ENCODE results near the gene GGTLC2. TPM values are rescaled to one million over a fixed set of nuclear protein-coding genes. Genes with fewer than 3 reads are reported as not detected.
"Not testable (repeated sequence)": the region's sequence is repeated elsewhere in the genome, so short reads cannot be mapped to it uniquely, and the experiment has no call there.

GGTLC2 gene
- total RNA-seq, 4 donors from 2014 or later, result not detected

- Histone ChIP-seq H3K27ac (no peak overlapping the region), H3K4me1 (peaks cover 3 to 11% (median 6%) of the 10 kb centered on the region in 4 donors), H3K4me3 (no peak overlapping the region), H3K27me3 (no peaks in the 10 kb centered on the region), H3K36me3 (no peaks in the 10 kb centered on the region), H3K9me3 (no peaks in the 10 kb centered on the region)
- intact Hi-C loops (cut with DNase I; ENCODE audit: low total_unique reads), result no loop called here
- in situ Hi-C loops (cut with MboI; ENCODE audit: low pct_ligation_motif_present in 1 of 4, low pct_unique_long_range_greater_than_20kb in 1 of 4, low sequenced_read_pairs in 3 of 4), result no loop called here
- TF ChIP-seq POLR2AphosphoS5 (IDR thresholded peaks at IDR 0.05) (no peak), POLR2A (IDR thresholded peaks at IDR 0.05) (no peak), EP300 (IDR thresholded peaks at IDR 0.05; ENCODE audit: low read depth) (no peak)
- TF ChIP-seq, protein P1, sequence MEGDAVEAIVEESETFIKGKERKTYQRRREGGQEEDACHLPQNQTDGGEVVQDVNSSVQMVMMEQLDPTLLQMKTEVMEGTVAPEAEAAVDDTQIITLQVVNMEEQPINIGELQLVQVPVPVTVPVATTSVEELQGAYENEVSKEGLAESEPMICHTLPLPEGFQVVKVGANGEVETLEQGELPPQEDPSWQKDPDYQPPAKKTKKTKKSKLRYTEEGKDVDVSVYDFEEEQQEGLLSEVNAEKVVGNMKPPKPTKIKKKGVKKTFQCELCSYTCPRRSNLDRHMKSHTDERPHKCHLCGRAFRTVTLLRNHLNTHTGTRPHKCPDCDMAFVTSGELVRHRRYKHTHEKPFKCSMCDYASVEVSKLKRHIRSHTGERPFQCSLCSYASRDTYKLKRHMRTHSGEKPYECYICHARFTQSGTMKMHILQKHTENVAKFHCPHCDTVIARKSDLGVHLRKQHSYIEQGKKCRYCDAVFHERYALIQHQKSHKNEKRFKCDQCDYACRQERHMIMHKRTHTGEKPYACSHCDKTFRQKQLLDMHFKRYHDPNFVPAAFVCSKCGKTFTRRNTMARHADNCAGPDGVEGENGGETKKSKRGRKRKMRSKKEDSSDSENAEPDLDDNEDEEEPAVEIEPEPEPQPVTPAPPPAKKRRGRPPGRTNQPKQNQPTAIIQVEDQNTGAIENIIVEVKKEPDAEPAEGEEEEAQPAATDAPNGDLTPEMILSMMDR (IDR thresholded peaks at IDR 0.05), result no peak
- 94% methylated on average over 5 of the region's 5 CpGs; no CpG with 5 or more reads in 1 of the 2 donors for WGBS, 2 donors (ENCODE audit: low coverage in 1 of 2)
- DNase-seq, result no peak
Measured at GRCh38 chr22:22683668-22684361, 39.4 kb downstream of the GGTLC2 start.

GRCh38 chr22:22684580-22685561, 40.5 kb downstream of the GGTLC2 start:
- peak; percentile 58 for DNase-seq
- TF ChIP-seq EP300 (IDR thresholded peaks at IDR 0.05; ENCODE audit: low read depth) (no peak), POLR2AphosphoS5 (IDR thresholded peaks at IDR 0.05) (peak in 1 of 3 donors; percentile 29)
- TF ChIP-seq, protein P1 (IDR thresholded peaks at IDR 0.05), result peak; percentile 14 to 45 (median 36)
- peaks cover 3 to 11% (median 6%) of the 10 kb centered on the region in 4 donors for H3K4me1 ChIP-seq
- peak overlapping the region in 1 of 4 donors; percentile 21 for H3K27ac ChIP-seq
- no peaks in the 10 kb centered on the region for H3K9me3 ChIP-seq
- WGBS, 2 donors (ENCODE audit: low coverage in 1 of 2), result 44% methylated on average over 9 of the region's 9 CpGs; no CpG with 5 or more reads in 1 of the 2 donors
- intact Hi-C loops (cut with DNase I; ENCODE audit: low total_unique reads) (no loop called here), in situ Hi-C loops (cut with MboI; ENCODE audit: low pct_ligation_motif_present in 1 of 4, low pct_unique_long_range_greater_than_20kb in 1 of 4, low sequenced_read_pairs in 3 of 4) (no loop called here)
- H3K36me3 ChIP-seq, result no peaks in the 10 kb centered on the region
- no peak overlapping the region for H3K4me3 ChIP-seq
- no peaks in the 10 kb centered on the region for H3K27me3 ChIP-seq

GRCh38 chr22:22685586-22685985, 41.2 kb downstream of the GGTLC2 start:
- peak overlapping the region in 1 of 4 donors; percentile 21 for H3K27ac ChIP-seq

DNA sequence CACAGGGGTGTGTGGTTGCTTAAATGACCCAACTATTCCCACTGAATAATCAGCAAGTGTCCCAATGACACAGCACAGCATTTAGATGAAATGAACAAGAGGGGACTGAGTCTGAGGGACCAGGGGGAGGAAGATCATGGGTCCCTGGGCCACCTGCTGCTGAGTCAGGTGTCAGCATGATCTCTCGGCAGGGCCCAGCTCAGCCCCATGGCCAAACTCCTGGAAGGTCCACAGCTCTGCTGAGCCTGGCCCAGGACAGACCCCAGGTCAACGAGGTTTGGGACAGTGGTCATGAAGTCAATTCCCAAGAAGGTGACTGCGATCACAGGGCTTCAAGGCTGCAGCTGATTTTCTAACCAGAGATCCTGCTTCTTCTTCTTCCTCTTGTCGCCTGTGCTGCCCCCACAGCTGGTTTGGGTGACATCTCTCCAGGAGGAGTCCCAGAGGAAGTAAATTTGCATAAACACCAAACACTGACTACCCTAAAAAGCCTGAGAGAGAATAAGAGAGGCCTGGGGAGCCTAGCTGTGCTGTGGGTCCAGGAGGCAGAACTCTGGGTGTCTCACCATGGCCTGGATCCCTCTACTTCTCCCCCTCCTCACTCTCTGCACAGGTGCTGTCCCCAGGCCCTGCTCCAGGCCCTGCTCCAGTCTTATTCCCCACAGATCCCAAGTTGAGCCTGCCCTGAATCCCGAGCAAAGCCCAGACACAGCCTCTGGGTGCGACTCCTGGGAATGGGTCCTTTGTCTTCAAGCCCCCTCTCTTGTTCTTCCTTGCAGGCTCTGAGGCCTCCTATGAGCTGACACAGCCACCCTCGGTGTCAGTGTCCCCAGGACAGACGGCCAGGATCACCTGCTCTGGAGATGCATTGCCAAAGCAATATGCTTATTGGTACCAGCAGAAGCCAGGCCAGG, 42.0 kb downstream of the GGTLC2 start:
- in situ Hi-C loops (cut with MboI; ENCODE audit: low pct_ligation_motif_present in 1 of 4, low pct_unique_long_range_greater_than_20kb in 1 of 4, low sequenced_read_pairs in 3 of 4); H3K4me3 ChIP-seq; H3K27me3 ChIP-seq; H3K36me3 ChIP-seq; H3K9me3 ChIP-seq; intact Hi-C loops (cut with DNase I; ENCODE audit: low total_unique reads): not testable (repeated sequence)
- peak; percentile 33 for DNase-seq
- peaks cover 3 to 11% (median 6%) of the 10 kb centered on the region in 4 donors for H3K4me1 ChIP-seq
- 86% methylated on average over 8 of the region's 8 CpGs; no CpG with 5 or more reads in 1 of the 2 donors for WGBS, 2 donors (ENCODE audit: low coverage in 1 of 2)
- peak overlapping the region in 1 of 4 donors; percentile 34 for H3K27ac ChIP-seq

More at GRCh38 chr22:22685586-22685985, 41.2 kb downstream of the GGTLC2 start:
- H3K27me3 ChIP-seq, result no peaks in the 10 kb centered on the region
- in situ Hi-C loops (cut with MboI; ENCODE audit: low pct_ligation_motif_present in 1 of 4, low pct_unique_long_range_greater_than_20kb in 1 of 4, low sequenced_read_pairs in 3 of 4), result no loop called here
- no peaks in the 10 kb centered on the region for H3K36me3 ChIP-seq
- TF ChIP-seq POLR2A (IDR thresholded peaks at IDR 0.05) (no peak), POLR2AphosphoS5 (IDR thresholded peaks at IDR 0.05) (no peak), EP300 (IDR thresholded peaks at IDR 0.05; ENCODE audit: low read depth) (no peak)
- TF ChIP-seq, protein P1 (IDR thresholded peaks at IDR 0.05), result no peak
- H3K9me3 ChIP-seq, result no peaks in the 10 kb centered on the region
- DNase-seq, result no peak
- H3K4me1 ChIP-seq, result peaks cover 3 to 11% (median 6%) of the 10 kb centered on the region in 4 donors
- intact Hi-C loops (cut with DNase I; ENCODE audit: low total_unique reads), result no loop called here
- WGBS, 2 donors (ENCODE audit: low coverage in 1 of 2), result 100% methylated on average over 1 of the region's 3 CpGs; no CpG with 5 or more reads in 1 of the 2 donors
- no peak overlapping the region for H3K4me3 ChIP-seq

Data from transverse colon (tissue), 4 donors.